T47D (cell line): ENCODE data around the gene DNAI7.
A peak's percentile ranks its signal among the peaks of the same experiment; 100 is the strongest.

Experiments
- DNase-seq, 2 experiments: peaks; one replicate each; pipeline versions ENCODE4 v3.0.0 to v3.0.0-alpha.2; 2011 to 2012; ENCODE audit warnings: low read depth in 1 of 2, low spot score in 1 of 2
- JUND ChIP-seq: IDR thresholded peaks from 2 replicates; pipeline ENCODE4 v1.6.1; 2012; ENCODE audit warnings: low read depth
- in situ Hi-C: cut with HindIII; loops from 2 replicates; pipeline ENCODE4 v1.10.0; 2016; ENCODE audit warnings: low sequenced_read_pairs, low pct_unique_long_range_greater_than_20kb

Gene DNAI7

DNA sequence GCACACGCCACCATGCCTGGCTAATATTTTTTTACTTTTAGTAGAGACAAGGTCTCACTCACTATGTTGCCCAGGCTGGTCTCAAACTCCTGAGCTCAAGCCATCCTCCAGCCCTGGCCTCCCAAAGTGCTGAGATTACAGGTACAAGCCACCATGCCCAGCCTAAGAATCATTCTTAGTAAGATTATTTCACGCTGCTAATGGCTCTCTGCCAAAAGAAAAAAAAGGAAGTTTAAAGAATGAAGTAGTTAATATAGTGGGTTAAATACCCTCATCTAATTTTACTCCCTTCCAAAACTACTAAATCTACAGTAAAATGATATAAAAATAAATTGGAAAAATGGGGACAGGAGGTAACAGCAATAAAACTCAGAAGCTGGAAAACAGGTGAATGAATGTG lies 2.6 kb upstream of the DNAI7 start:
- in situ Hi-C loops = no loop called here
- TF ChIP-seq JUND = no peak
- no peak for DNase-seq

DNA sequence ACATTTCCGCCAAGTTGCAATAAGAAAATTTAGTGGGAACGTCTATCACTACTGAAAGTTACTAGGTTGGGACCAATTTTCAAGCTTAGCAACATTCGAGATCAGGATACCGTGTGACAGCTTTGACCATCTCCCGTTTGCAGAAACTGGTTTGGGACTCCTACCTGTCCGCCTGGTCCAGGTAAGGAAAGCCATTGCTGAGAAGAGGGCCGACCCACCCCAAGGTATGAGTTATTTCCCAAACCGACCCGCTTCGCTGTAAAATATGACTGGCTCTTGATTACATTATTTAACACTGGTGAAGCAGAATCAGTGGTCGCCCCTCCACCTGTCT lies 271 bp downstream of the DNAI7 start:
- DNase-seq = no peak
- TF ChIP-seq JUND = no peak
- in situ Hi-C loops = no loop called here

- in situ Hi-C loops = no loop called here
- DNase-seq = no peak
- no peak for TF ChIP-seq JUND
These were observed 746 bp downstream of the DNAI7 start for GRCh38 chr12:25194214-25194613.

DNA sequence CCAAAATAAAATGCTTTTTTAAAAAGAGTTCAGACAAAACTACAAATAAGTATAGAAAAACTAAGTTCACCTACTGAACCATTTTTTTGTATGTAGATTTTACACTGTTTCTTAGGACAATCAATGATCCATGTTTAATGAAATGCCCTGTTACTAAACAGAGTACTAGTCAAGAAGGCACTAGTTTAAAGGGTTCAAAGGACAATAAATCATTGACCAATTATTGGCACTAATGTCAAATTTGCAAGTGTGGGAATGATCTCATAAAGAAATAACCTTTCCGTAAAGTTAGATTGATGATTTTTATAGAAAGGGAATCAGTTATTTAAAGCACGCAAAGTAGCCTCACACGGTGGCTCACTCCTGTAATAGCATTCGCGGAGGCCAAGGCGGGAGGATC lies 4.2 kb downstream of the DNAI7 start:
- DNase-seq = no peak
- in situ Hi-C loops = no loop called here
- no peak for TF ChIP-seq JUND

DNA sequence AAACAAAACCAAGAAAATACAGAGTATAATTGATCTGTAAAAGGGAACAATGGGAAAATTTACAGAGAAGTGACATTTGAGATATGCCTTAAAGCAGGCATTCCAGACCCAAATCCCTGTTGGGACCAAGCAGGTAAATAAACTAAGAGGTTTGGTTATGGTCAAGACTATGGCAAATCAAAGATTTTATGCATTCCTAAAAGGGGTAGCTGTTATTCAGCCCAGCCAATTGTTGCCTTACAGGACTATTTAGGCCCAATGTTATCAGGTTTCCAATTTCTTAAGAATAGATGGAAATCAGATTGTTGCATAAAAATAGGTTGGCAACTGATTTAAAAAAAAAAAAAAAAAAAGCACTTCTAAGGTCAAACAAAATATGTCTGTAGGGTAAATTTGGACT lies 5.3 kb downstream of the DNAI7 start:
- in situ Hi-C loops = no loop called here
- DNase-seq = no peak
- no peak for TF ChIP-seq JUND

GRCh38 chr12:25187781-25188180 lies 7.2 kb downstream of the DNAI7 start:
- no peak for DNase-seq
- in situ Hi-C loops = no loop called here

DNA sequence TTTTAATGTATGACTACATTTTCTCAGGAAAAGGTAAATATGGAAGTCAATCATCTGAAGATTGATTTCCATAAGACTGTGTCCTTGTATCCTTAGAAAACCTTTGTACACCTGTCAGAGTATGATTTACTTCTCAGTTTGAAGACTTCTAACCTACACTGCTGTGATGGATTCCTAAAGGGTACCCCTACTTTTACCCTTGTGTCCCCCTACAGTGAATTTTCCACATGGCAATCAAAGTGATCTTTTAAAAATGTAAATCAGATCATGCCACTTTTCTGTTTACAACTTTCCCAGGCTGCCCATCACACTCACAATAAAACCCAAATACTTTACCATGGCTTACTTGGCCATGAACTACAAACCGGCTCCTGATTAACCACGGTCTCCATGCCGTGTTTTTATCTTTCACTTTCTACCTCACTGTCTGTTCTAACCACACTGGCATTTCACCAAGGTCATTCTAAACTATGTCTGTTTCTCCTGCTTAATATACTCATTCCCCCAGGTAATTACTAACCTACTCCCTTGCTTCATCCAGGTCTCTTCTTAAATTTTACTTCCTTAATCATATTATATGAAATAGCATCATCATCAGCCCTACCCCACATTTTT lies 8.1 kb downstream of the DNAI7 start:
- no peak for TF ChIP-seq JUND
- in situ Hi-C loops = no loop called here
- no peak for DNase-seq

More at GRCh38 chr12:25187781-25188180, 7.2 kb downstream of the DNAI7 start:
- no peak for TF ChIP-seq JUND

DNA sequence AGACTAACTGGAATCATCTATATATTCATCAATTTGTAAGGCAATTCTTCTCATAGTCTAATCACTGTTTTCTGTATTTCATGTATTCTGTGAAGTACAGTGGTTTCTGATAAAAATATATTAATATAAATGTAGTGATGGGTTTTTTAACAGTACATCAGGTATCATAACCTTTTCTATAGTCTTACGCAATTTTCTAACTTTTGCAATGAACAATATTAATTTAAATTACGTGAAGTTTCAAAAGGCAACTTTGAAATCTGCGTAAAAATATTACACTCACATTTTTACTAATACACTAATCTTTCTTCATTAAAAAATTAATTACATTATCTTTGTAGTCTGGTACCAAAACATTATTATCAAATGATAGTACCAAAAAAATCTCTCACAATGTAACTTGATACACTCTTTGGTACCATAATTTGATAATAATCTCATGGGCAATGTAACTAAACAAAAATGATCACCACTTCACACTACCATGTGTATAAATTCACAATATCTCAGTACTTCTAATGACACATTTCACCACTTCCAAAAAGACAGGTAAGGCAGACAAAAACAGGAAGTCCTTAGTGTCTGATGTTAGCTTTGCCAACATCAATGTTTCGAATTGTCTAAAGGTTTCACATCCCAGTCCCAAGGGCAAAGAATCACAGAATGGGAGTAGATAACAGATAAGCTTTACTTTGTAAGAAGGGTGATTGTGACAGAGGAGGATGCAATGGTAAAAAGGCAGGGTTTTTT lies 8.7 kb downstream of the DNAI7 start:
- in situ Hi-C loops = no loop called here
- no peak for TF ChIP-seq JUND
- no peak for DNase-seq

- in situ Hi-C loops = no loop called here
- no peak for DNase-seq
- TF ChIP-seq JUND = no peak
These were observed 10.8 kb downstream of the DNAI7 start for GRCh38 chr12:25184132-25184531.

DNA sequence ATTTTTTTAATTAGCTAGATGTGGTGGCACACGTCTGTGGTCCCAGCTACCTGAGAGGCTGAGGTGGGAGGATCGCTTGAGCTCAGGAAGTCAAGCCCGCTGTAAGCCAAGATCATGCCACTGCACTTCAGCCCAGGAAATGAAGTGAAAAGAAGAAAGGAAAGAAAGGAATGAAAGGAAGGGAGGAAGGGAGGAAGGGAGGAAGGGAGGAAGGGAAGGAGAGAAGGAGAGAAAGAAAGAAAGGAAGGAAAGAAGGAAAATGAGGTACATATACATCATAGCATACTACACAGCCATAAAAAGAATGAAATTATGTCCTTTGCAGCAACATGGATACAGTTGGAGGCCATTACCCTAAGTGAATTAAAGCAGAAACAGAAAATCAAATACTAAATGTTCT lies 12.2 kb downstream of the DNAI7 start:
- DNase-seq = no peak
- TF ChIP-seq JUND = no peak
- in situ Hi-C loops = no loop called here

GRCh38 chr12:25162866-25163265 lies 32.1 kb downstream of the DNAI7 start:
- in situ Hi-C loops = no loop called here
- no peak for TF ChIP-seq JUND
- DNase-seq = no peak

DNA sequence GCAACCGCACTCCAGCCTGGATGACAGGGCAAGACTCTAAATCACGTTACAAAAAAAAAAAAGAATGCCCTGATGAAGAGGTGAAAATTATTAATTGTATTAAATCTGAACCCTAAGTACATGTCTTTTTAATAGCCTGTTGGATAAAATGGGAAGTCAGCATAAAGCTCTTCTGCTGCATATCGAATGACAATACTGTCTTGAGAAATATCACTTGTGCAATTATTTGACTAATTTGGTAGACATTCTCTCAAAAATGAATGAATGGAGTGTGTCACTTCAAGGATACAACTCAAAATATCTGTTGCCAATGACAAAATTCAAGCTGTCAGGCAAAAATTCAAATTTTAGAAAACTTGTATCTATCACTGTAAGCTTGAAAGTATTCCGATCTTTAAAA lies 38.9 kb downstream of the DNAI7 start:
- in situ Hi-C loops = no loop called here
- no peak for TF ChIP-seq JUND
- no peak for DNase-seq

DNA sequence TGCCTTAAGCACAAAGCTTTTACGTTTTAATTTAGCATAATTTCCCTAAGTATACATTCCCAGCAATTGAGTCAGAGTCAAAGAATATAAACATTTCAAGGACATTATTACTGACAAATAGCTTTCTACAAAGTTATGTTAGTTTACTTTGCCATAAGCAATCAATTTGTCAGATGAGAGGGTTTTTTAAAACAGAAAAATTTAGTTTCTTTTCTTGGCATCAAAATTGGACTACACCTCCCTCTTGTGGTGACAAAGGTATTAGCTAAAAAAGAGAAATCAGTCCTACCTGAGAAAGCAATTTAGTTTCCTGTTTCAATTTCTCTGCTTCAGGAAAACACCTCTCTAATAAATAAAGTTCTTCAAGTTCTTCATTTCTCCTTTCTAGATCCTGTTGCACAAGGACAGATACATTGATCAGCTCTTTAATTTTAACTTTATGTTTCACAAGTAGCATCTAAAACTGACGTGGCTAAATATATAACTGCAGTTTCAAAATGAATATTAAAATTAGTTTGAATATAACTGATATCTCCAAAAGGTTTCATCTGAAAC lies 39.9 kb downstream of the DNAI7 start:
- in situ Hi-C loops = no loop called here
- no peak for TF ChIP-seq JUND
- DNase-seq = peak in 1 of 2 experiments; percentile 37
